A673 (cell line): ENCODE results near the gene ZNF134. TPM values are rescaled to one million over a fixed set of nuclear protein-coding genes. Genes with fewer than 3 reads are reported as not detected.
A peak's percentile ranks its signal among the peaks of the same experiment; 100 is the strongest.

Source experiments
- BruUV-seq: library from RNA; stranded (reverse); fragments of 400-500 nt; replicated peaks from 2 replicates; lab custom pipeline; 2021; lab: Mats Ljungman, UMichigan
- CTCF ChIA-PET: fragments of 300-600 bp; sonication (Branson Sonifier 250); formaldehyde crosslinking; loops from one replicate; lab custom pipeline; 2022; ENCODE audit warnings: antibody characterized with exemption; lab: Charles Lee
- POLR2A ChIA-PET: fragments of 300-600 bp; sonication (Branson Sonifier 250); formaldehyde crosslinking; loops from one replicate; lab custom pipeline; 2022; ENCODE audit warnings: antibody characterized with exemption; ENCODE audit not compliant: low non-redundant PET; lab: Charles Lee
- DNase-seq: peaks from one replicate; pipeline ENCODE4 v3.0.0-alpha.2; 2015; ENCODE audit warnings: low spot score
- H3K27ac ChIP-seq: fragments of 200-600 bp; sonication (generic); 2 replicates; pipeline ENCODE4 v1.5.1; 2016; ENCODE audit warnings: mixed run types, low read depth, mild to moderate bottlenecking, mixed read lengths, antibody characterized with exemption, low read length; ENCODE audit not compliant: poor library complexity, severe bottlenecking
- H3K27me3 ChIP-seq: fragments of 200-600 bp; sonication (generic); replicated peaks from 2 replicates; pipeline ENCODE4 v1.6.1; 2017; ENCODE audit warnings: mixed run types, low read depth, mild to moderate bottlenecking, mixed read lengths, antibody characterized with exemption, low read length; ENCODE audit not compliant: insufficient read depth, poor library complexity
- H3K36me3 ChIP-seq: fragments of 200-600 bp; sonication (generic); 2 replicates; pipeline ENCODE4 v1.6.1; 2016; ENCODE audit warnings: mixed run types, mild to moderate bottlenecking, mixed read lengths, antibody characterized with exemption, low read length; ENCODE audit not compliant: insufficient read depth, poor library complexity, severe bottlenecking
- H3K4me1 ChIP-seq: fragments of 200-600 bp; sonication (generic); 2 replicates; pipeline ENCODE4 v1.6.1; 2017; ENCODE audit warnings: mixed run types, mild to moderate bottlenecking, mixed read lengths, antibody characterized with exemption, low read length; ENCODE audit not compliant: insufficient read depth, poor library complexity, severe bottlenecking
- H3K4me3 ChIP-seq: fragments of 200-600 bp; sonication (generic); 2 replicates; pipeline ENCODE4 v1.5.1; 2016; ENCODE audit warnings: low read depth, mixed run types, mild to moderate bottlenecking, mixed read lengths, low read length; ENCODE audit not compliant: poor library complexity, severe bottlenecking
- H3K9me3 ChIP-seq: fragments of 200-600 bp; sonication (generic); 2 replicates; pipeline ENCODE4 v1.6.1; 2016; ENCODE audit warnings: mixed run types, low read depth, mild to moderate bottlenecking, mixed read lengths, antibody characterized with exemption, low read length; ENCODE audit not compliant: poor library complexity, severe bottlenecking
- EZH2 ChIP-seq: fragments of 200-600 bp; sonication (generic); IDR thresholded peaks from 2 replicates; pipeline ENCODE4 v1.6.1; 2017; ENCODE audit warnings: borderline replicate concordance, low read depth, mild to moderate bottlenecking, mixed read lengths, antibody characterized with exemption, low read length; ENCODE audit not compliant: poor library complexity, severe bottlenecking
- intact Hi-C: fragments of 100-400 bp; cut with micrococcal nuclease; formaldehyde crosslinking; loops from one replicate; pipeline ENCODE4 v1.10.0; 2022; ENCODE audit not compliant: unreplicated experiment
- total RNA-seq: library from RNA; stranded (reverse); gene quantifications from 2 replicates; pipeline ENCODE4 v1.2.3, GENCODE V29; 2021
- TF ChIP-seq, protein P1 (sequence below): fragments of 300-800, 200-600 bp; sonication (generic); conservative IDR thresholded peaks from 2 replicates; pipeline ENCODE4 v1.5.1; 2017; ENCODE audit warnings: low read depth, mild to moderate bottlenecking, antibody characterized with exemption, low read length, moderate library complexity, mixed read lengths

Gene ZNF134
- total RNA-seq, 1 experiment from 2014 or later = 24.7 TPM

DNA sequence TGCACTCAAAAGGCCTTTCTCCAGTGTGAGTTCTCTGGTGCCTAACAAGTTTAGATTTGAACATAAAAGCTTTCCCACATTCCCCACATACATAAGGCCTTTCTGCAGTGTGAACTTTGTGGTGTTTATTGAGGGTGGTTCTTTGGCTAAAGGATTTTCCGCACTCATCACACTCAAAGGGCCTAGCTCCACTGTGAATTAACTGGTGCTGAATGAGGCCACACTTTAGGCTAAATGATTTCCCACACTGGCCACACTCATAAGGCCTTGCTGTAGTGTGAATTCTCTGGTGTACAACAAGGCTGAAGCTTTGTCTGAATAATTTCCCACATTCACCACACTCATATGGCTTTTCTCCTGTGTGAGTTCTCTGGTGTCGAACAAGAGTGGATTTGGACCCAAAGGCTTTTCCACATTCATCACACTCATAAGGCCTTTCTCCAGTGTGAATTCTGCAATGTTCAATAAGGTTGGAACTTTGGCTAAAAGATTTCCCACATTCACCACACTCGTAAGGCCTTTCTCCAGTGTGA is 41.6 kb upstream of the ZNF134 start:
- no peak for TF ChIP-seq EZH2
- TF ChIP-seq, protein P1, sequence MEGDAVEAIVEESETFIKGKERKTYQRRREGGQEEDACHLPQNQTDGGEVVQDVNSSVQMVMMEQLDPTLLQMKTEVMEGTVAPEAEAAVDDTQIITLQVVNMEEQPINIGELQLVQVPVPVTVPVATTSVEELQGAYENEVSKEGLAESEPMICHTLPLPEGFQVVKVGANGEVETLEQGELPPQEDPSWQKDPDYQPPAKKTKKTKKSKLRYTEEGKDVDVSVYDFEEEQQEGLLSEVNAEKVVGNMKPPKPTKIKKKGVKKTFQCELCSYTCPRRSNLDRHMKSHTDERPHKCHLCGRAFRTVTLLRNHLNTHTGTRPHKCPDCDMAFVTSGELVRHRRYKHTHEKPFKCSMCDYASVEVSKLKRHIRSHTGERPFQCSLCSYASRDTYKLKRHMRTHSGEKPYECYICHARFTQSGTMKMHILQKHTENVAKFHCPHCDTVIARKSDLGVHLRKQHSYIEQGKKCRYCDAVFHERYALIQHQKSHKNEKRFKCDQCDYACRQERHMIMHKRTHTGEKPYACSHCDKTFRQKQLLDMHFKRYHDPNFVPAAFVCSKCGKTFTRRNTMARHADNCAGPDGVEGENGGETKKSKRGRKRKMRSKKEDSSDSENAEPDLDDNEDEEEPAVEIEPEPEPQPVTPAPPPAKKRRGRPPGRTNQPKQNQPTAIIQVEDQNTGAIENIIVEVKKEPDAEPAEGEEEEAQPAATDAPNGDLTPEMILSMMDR = no peak
- ChIA-PET POLR2A (no interaction called here), CTCF (no interaction called here)
- H3K36me3 ChIP-seq = peaks cover 41% of the 10 kb centered on the region
- H3K9me3 ChIP-seq = peaks cover 76% of the 10 kb centered on the region
- DNase-seq = no peak
- BruUV-seq = no TSS peak
- intact Hi-C loops = no loop called here
- H3K27ac ChIP-seq = no peak overlapping the region
- no peaks in the 10 kb centered on the region for H3K4me1 ChIP-seq
- H3K27me3 ChIP-seq = no peaks in the 10 kb centered on the region
- H3K4me3 ChIP-seq = no peak overlapping the region

DNA sequence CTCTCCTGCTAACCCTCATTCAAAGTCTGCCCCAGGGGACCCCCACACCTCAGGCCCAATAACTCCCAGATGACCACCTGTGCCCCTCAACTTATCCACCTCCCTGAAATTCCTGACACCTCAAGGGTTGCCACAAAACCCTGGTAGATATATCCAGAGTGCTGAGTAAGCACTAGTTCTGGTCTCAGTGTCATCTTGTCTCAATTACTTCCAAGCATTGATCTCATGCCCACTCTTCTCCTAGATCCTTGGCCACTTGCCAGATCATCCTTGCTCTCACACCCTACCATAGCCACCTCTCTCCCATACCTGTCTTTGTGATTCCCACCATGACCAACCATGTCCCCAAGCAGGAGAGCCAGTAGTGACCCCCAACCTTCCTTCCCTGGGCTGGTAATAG is 37.4 kb upstream of the ZNF134 start:
- no peak for DNase-seq
- ChIA-PET POLR2A (no interaction called here), CTCF (no interaction called here)
- intact Hi-C loops = no loop called here
- TF ChIP-seq, protein P1 = no peak
- no peak for TF ChIP-seq EZH2
- Histone ChIP-seq H3K4me1 (no peaks in the 10 kb centered on the region), H3K27ac (no peak overlapping the region), H3K4me3 (no peak overlapping the region), H3K9me3 (peaks cover 53% of the 10 kb centered on the region), H3K36me3 (peaks cover 41% of the 10 kb centered on the region), H3K27me3 (no peaks in the 10 kb centered on the region)
- BruUV-seq = no TSS peak

DNA sequence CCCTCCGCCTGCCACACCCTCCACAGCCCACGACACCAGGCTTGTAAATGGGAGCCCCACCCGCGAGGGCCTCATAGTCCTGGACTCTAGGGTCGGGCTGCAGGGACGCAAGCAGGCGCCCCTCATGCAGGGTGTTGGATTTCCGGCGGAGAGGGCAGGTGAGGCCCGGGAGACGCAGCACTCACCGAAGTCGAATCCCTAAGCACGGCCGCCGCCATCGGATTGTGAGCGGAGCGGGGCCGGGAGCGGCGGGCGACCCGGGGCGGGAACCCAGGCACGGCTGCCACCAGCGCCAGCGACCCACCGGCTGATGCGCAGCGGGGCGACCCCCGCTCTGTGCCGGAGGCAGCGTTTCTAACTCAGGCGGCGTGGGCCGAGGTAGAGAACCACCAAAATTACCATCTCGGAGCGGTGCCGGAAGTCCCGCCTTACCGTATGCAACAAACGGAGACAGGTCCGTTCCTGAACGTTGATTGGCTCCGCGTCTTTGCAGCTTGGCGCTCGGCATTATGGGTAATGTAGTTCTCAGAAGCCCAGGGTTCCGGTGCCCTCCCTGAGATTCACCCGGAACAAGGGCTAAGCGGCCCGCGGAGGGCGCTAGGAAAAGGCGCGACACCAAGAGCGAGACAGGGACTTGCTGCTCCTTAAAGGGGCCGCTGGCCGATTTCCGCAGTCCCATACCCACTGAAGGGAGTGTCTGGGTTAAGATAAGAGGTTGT is 35.4 kb upstream of the ZNF134 start, which contains the start of gene ZNF416:
Gene ZNF416 (minus strand): TSS at position 425 of the 719 bp plus-strand sequence. CDS start 207 bp downstream, at position 218.
- H3K27ac ChIP-seq = peak within 1 kb of the TSS; percentile 46
- ChIA-PET CTCF (no interaction called here), POLR2A (no interaction called here)
- intact Hi-C loops = no loop called here
- BruUV-seq = TSS peak; percentile 61
- peaks cover 51% of the 10 kb centered on the region for H3K9me3 ChIP-seq
- DNase-seq = peak; percentile 99
- H3K4me3 ChIP-seq = peak within 1 kb of the TSS; percentile 68
- H3K36me3 ChIP-seq = peaks cover 21% of the 10 kb centered on the region
- H3K4me1 ChIP-seq = no peaks in the 10 kb centered on the region
- TF ChIP-seq, protein P1 = peak; percentile 41
- TF ChIP-seq EZH2 = no peak
- H3K27me3 ChIP-seq = no peaks in the 10 kb centered on the region
